CD4-positive, alpha-beta T cell (primary cell): ENCODE measurements around the gene FNBP1L. TPM values are rescaled to one million over a fixed set of nuclear protein-coding genes. Genes with fewer than 3 reads are reported as not detected.

ENCODE experiments used
- ATAC-seq: fragments of 200-7000 bp; cut with Tn5 transposase; one replicate; pipeline ENCODE4 v1.10.0; 2022; ENCODE audit warnings: mild to moderate bottlenecking; ENCODE audit not compliant: poor library complexity
- CTCF ChIA-PET: fragments of 350-600 bp; sonication (Branson Sonifier 250); formaldehyde crosslinking; loops from one replicate; lab custom pipeline; 2021; ENCODE audit warnings: antibody characterized with exemption, inconsistent platforms; lab: Charles Lee
- POLR2A ChIA-PET: fragments of 350-600 bp; sonication (Branson Sonifier 250); formaldehyde crosslinking; loops from one replicate; lab custom pipeline; 2021; ENCODE audit warnings: antibody characterized with exemption, inconsistent platforms; lab: Charles Lee
- DNase-seq, 14 experiments: peaks; one replicate each; pipeline ENCODE4 v3.0.0-alpha.2; 2013 to 2020; ENCODE audit warnings: mixed read lengths in 2 of 14
- H3K27ac ChIP-seq, 2 donors: one replicate each; pipeline versions ENCODE4 v1.5.1 to v1.7.0; 2013; ENCODE audit warnings: low read length in 2 of 2, low read depth in 1 of 2, mild to moderate bottlenecking in 1 of 2
- H3K27me3 ChIP-seq, 2 experiments: 1 replicate in 1 of 2; 2 replicates in 1 of 2; pipeline versions ENCODE4 v1.6.1 to v1.7.0; 2013; ENCODE audit warnings: low read length in 2 of 2, control low read depth in 1 of 2, mild to moderate bottlenecking in 1 of 2, moderate library complexity in 1 of 2; ENCODE audit not compliant: insufficient read depth in 2 of 2, control insufficient read depth in 1 of 2
- H3K36me3 ChIP-seq: one replicate; pipeline ENCODE4 v1.6.1; 2013; ENCODE audit warnings: low read length, control low read depth; ENCODE audit not compliant: insufficient read depth
- H3K4me1 ChIP-seq: one replicate; pipeline ENCODE4 v1.6.1; 2013; ENCODE audit warnings: low read length, control low read depth; ENCODE audit not compliant: insufficient read depth
- H3K4me3 ChIP-seq: one replicate; pipeline ENCODE4 v1.5.1; 2013; ENCODE audit warnings: mild to moderate bottlenecking, low read length, moderate library complexity
- H3K9me3 ChIP-seq, 2 experiments: 1 replicate in 1 of 2; 2 replicates in 1 of 2; pipeline versions ENCODE4 v1.6.1 to v1.7.0; 2013; ENCODE audit warnings: low read length in 2 of 2, mild to moderate bottlenecking in 2 of 2, control low read depth in 1 of 2, moderate library complexity in 1 of 2; ENCODE audit not compliant: control insufficient read depth in 1 of 2, insufficient read depth in 1 of 2
- H3K27ac Mint-ChIP-seq: one replicate; pipeline ENCODE4 v1.8.0; 2020; ENCODE audit warnings: mixed read lengths
- H3K27me3 Mint-ChIP-seq: one replicate; pipeline ENCODE4 v1.8.0; 2021; ENCODE audit warnings: mixed read lengths
- H3K36me3 Mint-ChIP-seq: one replicate; pipeline ENCODE4 v1.8.0; 2021; ENCODE audit warnings: low read depth, mixed read lengths
- H3K4me1 Mint-ChIP-seq: one replicate; pipeline ENCODE4 v1.8.0; 2021; ENCODE audit warnings: low read depth, mixed read lengths
- H3K4me3 Mint-ChIP-seq: one replicate; pipeline ENCODE4 v1.8.0; 2020; ENCODE audit warnings: mild to moderate bottlenecking, mixed read lengths
- H3K9me3 Mint-ChIP-seq: one replicate; pipeline ENCODE4 v1.8.0; 2020; ENCODE audit warnings: mixed read lengths
- CTCF ChIP-seq: fragments of 200-600 bp; IDR thresholded peaks from one replicate; pipeline ENCODE4 v1.8.0; 2022; ENCODE audit warnings: antibody characterized with exemption, mild to moderate bottlenecking
- intact Hi-C, 2 experiments: fragments of 100-400 bp; cut with DNase I in 1 of 2; cut with micrococcal nuclease in 1 of 2; formaldehyde crosslinking; loops; one replicate each; pipeline versions ENCODE4 v1.15.1 to v1.9.0; 2023 to 2025; cut with DNase I, micrococcal nuclease
- total RNA-seq, 174 experiments: library from RNA in 2 of 174; stranded (reverse) in 2 of 174; gene quantifications; one replicate each; pipeline ENCODE4 v1.2.3 and lab custom pipeline; 2021 to 2026

FNBP1L gene
- total RNA-seq, 2 experiments from 2014 or later, result 1.1 TPM

GRCh38 chr1:93496520-93496919 lies 48.6 kb downstream of the FNBP1L start:
- ATAC-seq (no peak), DNase-seq (no peak)
- no peaks in the 10 kb centered on the region for H3K36me3 Mint-ChIP-seq
- H3K4me1 Mint-ChIP-seq, result no peaks in the 10 kb centered on the region
- Histone ChIP-seq H3K4me3 (no peak overlapping the region), H3K27me3 (no peaks in the 10 kb centered on the region), H3K9me3 (no peaks in the 10 kb centered on the region), H3K4me1 (no peaks in the 10 kb centered on the region), H3K36me3 (no peaks in the 10 kb centered on the region), H3K27ac (no peak overlapping the region)
- intact Hi-C loops, result no loop called here
- no peaks in the 10 kb centered on the region for H3K9me3 Mint-ChIP-seq
- H3K27ac Mint-ChIP-seq, result no peak overlapping the region
- POLR2A ChIA-PET, result no interaction called here
- H3K27me3 Mint-ChIP-seq, result no peaks in the 10 kb centered on the region
- CTCF ChIA-PET, result no interaction called here
- no peak overlapping the region for H3K4me3 Mint-ChIP-seq
- no peak for TF ChIP-seq CTCF

DNA sequence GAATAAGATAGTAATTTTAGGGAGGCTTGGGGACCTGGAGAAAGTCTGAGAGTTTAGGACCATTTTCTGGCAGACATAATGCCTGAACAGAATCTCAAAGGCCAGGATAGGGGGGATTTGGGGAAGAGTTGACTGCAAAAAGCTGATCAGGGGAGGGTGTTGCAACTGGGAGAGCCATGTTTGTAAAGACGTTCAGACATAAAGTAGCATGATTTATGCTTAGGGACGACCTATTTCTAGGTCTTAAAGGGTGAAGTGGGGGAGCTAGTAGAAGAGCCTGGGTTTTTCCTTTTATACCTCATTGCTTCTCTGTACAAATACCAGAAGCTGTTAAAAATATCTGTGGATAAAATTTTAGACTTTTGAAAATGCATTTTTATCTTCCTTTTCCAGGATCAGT lies 51.2 kb downstream of the FNBP1L start:
- Histone ChIP-seq H3K4me1 (no peaks in the 10 kb centered on the region), H3K27me3 (no peaks in the 10 kb centered on the region), H3K9me3 (no peaks in the 10 kb centered on the region), H3K4me3 (no peak overlapping the region), H3K27ac (no peak overlapping the region), H3K36me3 (no peaks in the 10 kb centered on the region)
- H3K27me3 Mint-ChIP-seq, result no peaks in the 10 kb centered on the region
- no peak overlapping the region for H3K27ac Mint-ChIP-seq
- no peak for TF ChIP-seq CTCF
- H3K9me3 Mint-ChIP-seq, result no peaks in the 10 kb centered on the region
- no peak for DNase-seq
- CTCF ChIA-PET, result interaction anchor here (1.4 kb wide), 1 partner anchor 19 kb away, joined by 3 read pairs; no protein-coding TSS in a partner anchor
- no peaks in the 10 kb centered on the region for H3K36me3 Mint-ChIP-seq
- ATAC-seq, result no peak
- POLR2A ChIA-PET, result no interaction called here
- intact Hi-C loops, result no loop called here
- H3K4me3 Mint-ChIP-seq, result no peak overlapping the region
- no peaks in the 10 kb centered on the region for H3K4me1 Mint-ChIP-seq

- Histone ChIP-seq H3K27me3 (no peaks in the 10 kb centered on the region), H3K9me3 (no peaks in the 10 kb centered on the region), H3K36me3 (no peaks in the 10 kb centered on the region), H3K27ac (no peak overlapping the region), H3K4me1 (no peaks in the 10 kb centered on the region), H3K4me3 (no peak overlapping the region)
- no peak overlapping the region for H3K4me3 Mint-ChIP-seq
- TF ChIP-seq CTCF, result no peak
- DNase-seq (no peak), ATAC-seq (no peak)
- H3K36me3 Mint-ChIP-seq, result no peaks in the 10 kb centered on the region
- intact Hi-C loops, result no loop called here
- ChIA-PET CTCF (interaction anchor here (1.4 kb wide), 1 partner anchor 19 kb away, joined by 3 read pairs; no protein-coding TSS in a partner anchor), POLR2A (no interaction called here)
- no peaks in the 10 kb centered on the region for H3K27me3 Mint-ChIP-seq
- no peak overlapping the region for H3K27ac Mint-ChIP-seq
- H3K4me1 Mint-ChIP-seq, result peaks cover 4% of the 10 kb centered on the region
- no peaks in the 10 kb centered on the region for H3K9me3 Mint-ChIP-seq
Observed at GRCh38 chr1:93499533-93499932, 51.6 kb downstream of the FNBP1L start.
